OCI-LY3 (cell line): Measurements from ENCODE around the gene SLC8A1.

ENCODE experiments used
- H2AFZ ChIP-seq: fragments of 200-600, 300-600 bp; shearing (Covaris generic); 2 replicates; pipeline ENCODE4 v1.6.0; 2014; ENCODE audit warnings: antibody characterized with exemption, low read depth, low read length
- H3K27ac ChIP-seq: fragments of 200-600, 300-600 bp; sonication (generic); 2 replicates; pipeline ENCODE4 v1.5.1; 2014; ENCODE audit warnings: mild to moderate bottlenecking, low read length, moderate library complexity, mixed read lengths
- H3K27me3 ChIP-seq: fragments of 200-600, 300-600 bp; sonication (generic); 2 replicates; pipeline ENCODE4 v1.6.1; 2014; ENCODE audit warnings: low read depth, low read length, mixed read lengths
- H3K36me3 ChIP-seq: fragments of 200-600, 300-600 bp; sonication (generic); replicated peaks from 2 replicates; pipeline ENCODE3; 2014; ENCODE audit warnings: low read depth, low read length, mixed read lengths
- H3K4me1 ChIP-seq: fragments of 300-600, 200-600 bp; sonication (generic); 2 replicates; pipeline ENCODE4 v1.6.1; 2014; ENCODE audit warnings: low read length, mixed read lengths
- H3K4me2 ChIP-seq: fragments of 200-600, 300-600 bp; sonication (generic); 2 replicates; pipeline ENCODE4 v1.6.1; 2014; ENCODE audit warnings: low read length, mixed read lengths
- H3K4me3 ChIP-seq: fragments of 300-600, 200-600 bp; sonication (generic); 2 replicates; pipeline ENCODE4 v1.5.1; 2014; ENCODE audit warnings: antibody characterized with exemption, mild to moderate bottlenecking, low read length, moderate library complexity
- H3K79me2 ChIP-seq: fragments of 300-600, 200-600 bp; shearing (Covaris generic); 2 replicates; pipeline ENCODE4 v1.6.1; 2014; ENCODE audit warnings: mild to moderate bottlenecking, low read length, mixed read lengths
- H3K9ac ChIP-seq: fragments of 300-600, 200-600 bp; shearing (Covaris generic); 2 replicates; pipeline ENCODE4 v1.6.0; 2014; ENCODE audit warnings: mild to moderate bottlenecking, low read length, moderate library complexity
- H3K9me3 ChIP-seq: fragments of 200-600, 300-600 bp; shearing (Covaris generic); 2 replicates; pipeline ENCODE4 v1.6.1; 2014; ENCODE audit warnings: low read length, mixed read lengths; ENCODE audit not compliant: insufficient read depth
- H4K20me1 ChIP-seq: fragments of 200-600, 300-600 bp; sonication (generic); 2 replicates; pipeline ENCODE4 v1.6.1; 2016; ENCODE audit warnings: low read length, mixed read lengths; ENCODE audit not compliant: insufficient read depth
- CTCF ChIP-seq: fragments of 200-600, 300-600 bp; sonication (generic); IDR thresholded peaks from 2 replicates; pipeline ENCODE4 v1.5.1; 2014; ENCODE audit warnings: antibody characterized with exemption, low read length, low read depth
- EZH2phosphoT487 ChIP-seq: fragments of 200-600 bp; shearing (Covaris generic); IDR thresholded peaks from 2 replicates; pipeline ENCODE4 v1.6.1; 2018; ENCODE audit warnings: antibody characterized with exemption, mixed run types, low read depth

Gene SLC8A1

GRCh38 chr2:40348038-40348437 is 103.9 kb downstream of the SLC8A1 start:
- Histone ChIP-seq H3K36me3 (no peaks in the 10 kb centered on the region), H3K27ac (no peak overlapping the region), H2AFZ (no peak overlapping the region), H3K79me2 (no peaks in the 10 kb centered on the region), H3K4me3 (no peak overlapping the region), H4K20me1 (no peaks in the 10 kb centered on the region), H3K4me1 (peaks cover 35% of the 10 kb centered on the region), H3K9me3 (no peaks in the 10 kb centered on the region), H3K27me3 (no peaks in the 10 kb centered on the region), H3K9ac (no peak overlapping the region), H3K4me2 (no peak overlapping the region)
- TF ChIP-seq CTCF (no peak), EZH2phosphoT487 (no peak)

GRCh38 chr2:40346535-40347354 is 105.1 kb downstream of the SLC8A1 start:
- Histone ChIP-seq H4K20me1 (no peaks in the 10 kb centered on the region), H3K4me2 (peak overlapping the region; percentile 35), H3K9me3 (no peaks in the 10 kb centered on the region), H3K9ac (no peak overlapping the region), H3K27ac (peak overlapping the region; percentile 31; the same call in 1 of the 2 replicates), H3K4me1 (peaks cover 35% of the 10 kb centered on the region), H2AFZ (no peak overlapping the region), H3K36me3 (no peaks in the 10 kb centered on the region), H3K4me3 (no peak overlapping the region), H3K79me2 (no peaks in the 10 kb centered on the region), H3K27me3 (no peaks in the 10 kb centered on the region)
- TF ChIP-seq CTCF (no peak), EZH2phosphoT487 (no peak)

- Histone ChIP-seq H3K4me2 (no peak overlapping the region), H3K27ac (no peak overlapping the region), H3K9me3 (no peaks in the 10 kb centered on the region), H3K9ac (no peak overlapping the region), H3K4me3 (no peak overlapping the region), H3K27me3 (no peaks in the 10 kb centered on the region), H3K4me1 (peaks cover 29% of the 10 kb centered on the region), H4K20me1 (no peaks in the 10 kb centered on the region), H3K79me2 (no peaks in the 10 kb centered on the region), H3K36me3 (no peaks in the 10 kb centered on the region), H2AFZ (no peak overlapping the region)
- TF ChIP-seq EZH2phosphoT487 (no peak), CTCF (no peak)
These were observed 107.5 kb downstream of the SLC8A1 start for GRCh38 chr2:40344364-40344763.

GRCh38 chr2:40343902-40344301 is 108.0 kb downstream of the SLC8A1 start:
- H3K36me3 ChIP-seq = no peaks in the 10 kb centered on the region
- no peak overlapping the region for H3K4me2 ChIP-seq
- no peak overlapping the region for H3K9ac ChIP-seq
- TF ChIP-seq CTCF = no peak
- no peak for TF ChIP-seq EZH2phosphoT487
- H3K4me3 ChIP-seq = no peak overlapping the region
- peaks cover 27% of the 10 kb centered on the region for H3K4me1 ChIP-seq
- no peaks in the 10 kb centered on the region for H3K79me2 ChIP-seq
- H3K27ac ChIP-seq = no peak overlapping the region
- no peak overlapping the region for H2AFZ ChIP-seq
- no peaks in the 10 kb centered on the region for H3K27me3 ChIP-seq
- no peaks in the 10 kb centered on the region for H4K20me1 ChIP-seq
- no peaks in the 10 kb centered on the region for H3K9me3 ChIP-seq
